H9 (cell line): ENCODE measurements around the gene ZNF423. TPM values are rescaled to one million over a fixed set of nuclear protein-coding genes. Genes with fewer than 3 reads are reported as not detected.

Experiments
- DNase-seq: peaks from one replicate; pipeline ENCODE4 v3.0.0-alpha.2; 2017
- H2AFZ ChIP-seq: one replicate; pipeline ENCODE4 v1.6.1; 2013; ENCODE audit warnings: mild to moderate bottlenecking, low read length, control low read depth, moderate library complexity
- H2AK5ac ChIP-seq: 2 replicates; pipeline ENCODE4 v1.6.1; 2013; ENCODE audit warnings: low read length, control low read depth, mixed read lengths; ENCODE audit not compliant: insufficient read length
- H2BK120ac ChIP-seq: one replicate; pipeline ENCODE4 v1.6.1; 2013; ENCODE audit warnings: low read depth, mild to moderate bottlenecking, low read length, control low read depth, inconsistent platforms; ENCODE audit not compliant: poor library complexity, severe bottlenecking
- H2BK12ac ChIP-seq: 2 replicates; pipeline ENCODE4 v1.6.1; 2013; ENCODE audit warnings: low read length, control low read depth, mixed read lengths, low read depth; ENCODE audit not compliant: insufficient read length
- H2BK15ac ChIP-seq: 2 replicates; pipeline ENCODE4 v1.6.1; 2013; ENCODE audit warnings: low read depth, low read length, control low read depth
- H2BK20ac ChIP-seq: one replicate; pipeline ENCODE4 v1.6.1; 2013; ENCODE audit warnings: low read depth, mild to moderate bottlenecking, low read length, control low read depth, inconsistent platforms; ENCODE audit not compliant: poor library complexity, severe bottlenecking
- H2BK5ac ChIP-seq: 2 replicates; pipeline ENCODE4 v1.6.1; 2013; ENCODE audit warnings: low read length, control low read depth, mixed read lengths; ENCODE audit not compliant: insufficient read length
- H3K14ac ChIP-seq: 2 replicates; pipeline ENCODE4 v1.6.1; 2013; ENCODE audit warnings: low read length, control low read depth; ENCODE audit not compliant: insufficient read depth
- H3K18ac ChIP-seq: 2 replicates; pipeline ENCODE4 v1.6.1; 2013; ENCODE audit warnings: low read depth, mild to moderate bottlenecking, mixed read lengths, low read length, control low read depth; ENCODE audit not compliant: insufficient read length
- H3K23ac ChIP-seq: 2 replicates; pipeline ENCODE4 v1.6.1; 2013; ENCODE audit warnings: low read length, control low read depth, mixed read lengths, low read depth; ENCODE audit not compliant: insufficient read length
- H3K23me2 ChIP-seq: 2 replicates; pipeline ENCODE4 v1.6.1; 2013; ENCODE audit warnings: low read depth, mild to moderate bottlenecking, mixed read lengths, low read length, control low read depth; ENCODE audit not compliant: insufficient read length, poor library complexity, severe bottlenecking
- H3K27ac ChIP-seq: 2 replicates; pipeline ENCODE4 v1.5.1; 2013; ENCODE audit warnings: low read length, control low read depth, mixed read lengths, low read depth; ENCODE audit not compliant: insufficient read length
- H3K27me3 ChIP-seq: 2 replicates; pipeline ENCODE4 v1.6.1; 2013; ENCODE audit warnings: low read length, control low read depth, inconsistent platforms; ENCODE audit not compliant: insufficient read depth
- H3K4ac ChIP-seq: 2 replicates; pipeline ENCODE4 v1.6.1; 2013; ENCODE audit warnings: low read depth, mild to moderate bottlenecking, control low read depth, inconsistent platforms, low read length, moderate library complexity
- H3K4me1 ChIP-seq: 2 replicates; pipeline ENCODE4 v1.6.1; 2013; ENCODE audit warnings: low read length, control low read depth, inconsistent platforms; ENCODE audit not compliant: insufficient read depth
- H3K4me2 ChIP-seq: 2 replicates; pipeline ENCODE4 v1.6.1; 2013; ENCODE audit warnings: low read length, control low read depth, mixed read lengths; ENCODE audit not compliant: insufficient read length, insufficient read depth
- H3K56ac ChIP-seq: 2 replicates; pipeline ENCODE4 v1.6.1; 2013; ENCODE audit warnings: low read depth, mild to moderate bottlenecking, mixed read lengths, low read length, control low read depth; ENCODE audit not compliant: insufficient read length
- H3K79me1 ChIP-seq: 2 replicates; pipeline ENCODE4 v1.6.1; 2013; ENCODE audit warnings: low read depth, mild to moderate bottlenecking, moderate library complexity, low read length, control low read depth, inconsistent platforms; ENCODE audit not compliant: insufficient read depth, poor library complexity, severe bottlenecking
- H3K79me2 ChIP-seq: 2 replicates; pipeline ENCODE4 v1.6.1; 2013; ENCODE audit warnings: low read length, control low read depth, inconsistent platforms; ENCODE audit not compliant: insufficient read depth
- H3K9ac ChIP-seq: 2 replicates; pipeline ENCODE4 v1.6.1; 2013; ENCODE audit warnings: low read length, control low read depth, mixed read lengths; ENCODE audit not compliant: insufficient read length; ENCODE audit errors: extremely low read depth
- H3K9me3 ChIP-seq: one replicate; pipeline ENCODE4 v1.6.1; 2013; ENCODE audit warnings: low read depth, low read length, inconsistent platforms; ENCODE audit not compliant: control insufficient read depth
- H3T11ph ChIP-seq: one replicate; pipeline ENCODE4 v1.6.1; 2013; ENCODE audit warnings: mild to moderate bottlenecking, low read length, control low read depth, inconsistent platforms
- H4K20me1 ChIP-seq: one replicate; pipeline ENCODE4 v1.6.1; 2013; ENCODE audit not compliant: control insufficient read depth, insufficient read length, insufficient read depth
- H4K5ac ChIP-seq: 2 replicates; pipeline ENCODE4 v1.6.1; 2013; ENCODE audit warnings: low read depth, mild to moderate bottlenecking, mixed read lengths, low read length, control low read depth; ENCODE audit not compliant: insufficient read length
- H4K8ac ChIP-seq: replicated peaks from 2 replicates; pipeline ENCODE4 v1.6.1; 2013; ENCODE audit warnings: low read length, control low read depth, mixed read lengths, low read depth; ENCODE audit not compliant: insufficient read length
- H4K91ac ChIP-seq: 2 replicates; pipeline ENCODE4 v1.6.1; 2013; ENCODE audit warnings: low read depth, mild to moderate bottlenecking, moderate library complexity, mixed read lengths, low read length, control low read depth; ENCODE audit not compliant: insufficient read length
- H3K27ac Mint-ChIP-seq, 3 experiments: 2 replicates in 2 of 3; 3 replicates in 1 of 3; pipeline ENCODE4 v1.8.0; 2020 to 2021; ENCODE audit warnings: mixed read lengths in 3 of 3, mild to moderate bottlenecking in 1 of 3, moderate library complexity in 1 of 3
- H3K27me3 Mint-ChIP-seq: 2 replicates; pipeline ENCODE4 v1.8.0; 2021; ENCODE audit warnings: low read depth, mild to moderate bottlenecking, moderate library complexity, mixed read lengths
- H3K36me3 Mint-ChIP-seq, 3 experiments: 2 replicates in 2 of 3; 3 replicates in 1 of 3; pipeline ENCODE4 v1.8.0; 2020 to 2021; ENCODE audit warnings: low read depth in 3 of 3, mixed read lengths in 3 of 3; ENCODE audit not compliant: insufficient read depth in 1 of 3
- H3K4me1 Mint-ChIP-seq, 2 experiments: 2 replicates each; pipeline ENCODE4 v1.8.0; 2020; ENCODE audit warnings: mixed read lengths in 2 of 2
- H3K4me3 Mint-ChIP-seq, 2 experiments: 2 replicates in 1 of 2; 3 replicates in 1 of 2; pipeline ENCODE4 v1.8.0; 2020 to 2021; ENCODE audit warnings: mild to moderate bottlenecking in 2 of 2, mixed read lengths in 2 of 2, moderate library complexity in 1 of 2
- H3K9me3 Mint-ChIP-seq, 2 experiments: 2 replicates in 1 of 2; 3 replicates in 1 of 2; pipeline ENCODE4 v1.8.0; 2020; ENCODE audit warnings: mild to moderate bottlenecking in 2 of 2, mixed read lengths in 2 of 2, moderate library complexity in 1 of 2
- CTCF ChIP-seq: fragments of 200-600 bp; sonication (generic); conservative IDR thresholded peaks from 3 replicates; pipeline ENCODE4 v1.8.0; 2021; ENCODE audit warnings: antibody characterized with exemption, mild to moderate bottlenecking
- WGBS: extraction: QIAGEN DNeasy Blood & Tissue Kit; methylation state at CpG from one replicate; pipeline ENCODE4 v1.1.7; 2013; ENCODE audit warnings: missing lambda C conversion rate, low lambda C conversion rate, mixed read lengths; ENCODE audit not compliant: insufficient read length; ENCODE audit errors: extremely low coverage; 5-methylcytosine and 5-hydroxymethylcytosine counted together
- total RNA-seq: library from RNA; stranded (reverse); gene quantifications from 2 replicates; pipeline ENCODE4 v1.2.1, GENCODE V29; 2021

The ZNF423 gene
- total RNA-seq, 1 experiment from 2014 or later: 51.5 TPM

DNA sequence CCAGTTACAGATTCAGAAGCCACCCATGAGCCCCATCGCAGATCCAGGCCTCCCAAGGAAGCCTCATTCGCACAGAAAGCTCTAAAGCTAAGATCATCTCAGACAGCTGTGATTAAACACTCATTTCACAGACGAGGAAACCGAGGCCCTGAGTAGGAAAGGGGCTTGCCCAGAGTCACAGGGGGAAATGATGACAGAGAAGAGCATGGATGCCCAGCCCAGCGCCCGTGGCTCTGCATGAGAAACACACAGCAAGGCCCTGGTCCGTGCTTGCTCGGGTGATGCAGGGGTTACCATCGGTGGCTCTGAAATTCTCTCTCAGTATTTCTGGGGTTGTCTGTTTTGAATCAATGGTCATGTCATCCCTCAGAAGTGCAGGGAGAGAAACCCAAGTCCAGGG lies 372.7 kb downstream of the ZNF423 start:
- Histone ChIP-seq H3K23ac (no peak overlapping the region), H3K79me2 (no peaks in the 10 kb centered on the region), H4K91ac (no peak overlapping the region), H4K5ac (no peak overlapping the region), H3K9ac (no peak overlapping the region), H3K27ac (no peak overlapping the region), H2BK120ac (no peak overlapping the region), H3K79me1 (no peaks in the 10 kb centered on the region), H3K56ac (no peak overlapping the region), H3K4me1 (no peaks in the 10 kb centered on the region), H2AFZ (no peak overlapping the region), H3K4ac (no peak overlapping the region), H3K9me3 (no peaks in the 10 kb centered on the region), H2BK12ac (no peak overlapping the region), H3K18ac (no peak overlapping the region), H2BK15ac (no peak overlapping the region), H3K23me2 (no peaks in the 10 kb centered on the region), H2BK5ac (no peak overlapping the region), H3K27me3 (no peaks in the 10 kb centered on the region), H4K20me1 (no peaks in the 10 kb centered on the region), H3K14ac (no peak overlapping the region), H2AK5ac (no peak overlapping the region), H3K4me2 (no peak overlapping the region), H4K8ac (no peak overlapping the region), H2BK20ac (no peak overlapping the region), H3T11ph (no peak overlapping the region)
- no peak for DNase-seq
- Mint-ChIP-seq H3K4me3 (no peak overlapping the region), H3K36me3 (no peaks in the 10 kb centered on the region; a peak in 1 of 7 replicates), H3K27ac (no peak overlapping the region; a peak in 1 of 7 replicates), H3K27me3 (peaks cover 34% of the 10 kb centered on the region), H3K9me3 (no peaks in the 10 kb centered on the region), H3K4me1 (peaks cover 2 to 7% of the 10 kb centered on the region in 2 experiments; a peak in 3 of 4 replicates)
- WGBS: no CpG with 5 or more reads among the region's 9 CpGs
- TF ChIP-seq CTCF: no peak
